GM10266 (cell line): ENCODE measurements around the gene EXOSC7.

Experiments
- DNase-seq: peaks from one replicate; pipeline ENCODE4 v3.0.0; 2012; ENCODE audit errors: extremely low spot score
- CTCF ChIP-seq: IDR thresholded peaks from 2 replicates; pipeline ENCODE4 v1.5.1; 2012; ENCODE audit warnings: mild to moderate bottlenecking, low read depth; ENCODE audit not compliant: control insufficient read depth, insufficient read depth; ENCODE audit errors: missing control alignments

The EXOSC7 gene

GRCh38 chr3:44976002-44976815 is at the start of gene EXOSC7, which contains the start of gene ZDHHC3:
Gene EXOSC7, plus strand, starts transcription at chr3:44976244. Its CDS starts 34 bp downstream, at chr3:44976278.
Gene ZDHHC3, minus strand, starts transcription at chr3:44976174. Its CDS starts 16,738 bp downstream, at chr3:44959436.
- no peak for TF ChIP-seq CTCF
- peak; percentile 95 for DNase-seq

GRCh38 chr3:44926921-44927320 is 49.1 kb upstream of the EXOSC7 start:
- TF ChIP-seq CTCF, result no peak
- DNase-seq, result no peak

GRCh38 chr3:44927371-44927770 is 48.7 kb upstream of the EXOSC7 start:
- no peak for TF ChIP-seq CTCF
- DNase-seq, result no peak

GRCh38 chr3:44929782-44930181 is 46.3 kb upstream of the EXOSC7 start:
- no peak for TF ChIP-seq CTCF

GRCh38 chr3:44930911-44931310 is 45.1 kb upstream of the EXOSC7 start:
- TF ChIP-seq CTCF, result no peak
- DNase-seq, result no peak

More at GRCh38 chr3:44929782-44930181, 46.3 kb upstream of the EXOSC7 start:
- DNase-seq, result no peak

- no peak for TF ChIP-seq CTCF
- no peak for DNase-seq
Observed at GRCh38 chr3:44931791-44932190, 44.3 kb upstream of the EXOSC7 start.

- DNase-seq, result no peak
- TF ChIP-seq CTCF, result no peak
Observed at GRCh38 chr3:44932271-44932670, 43.8 kb upstream of the EXOSC7 start.
